ENCODE data around the gene SNX22. TPM values are rescaled to one million over a fixed set of nuclear protein-coding genes. Genes with fewer than 3 reads are reported as not detected.

The SNX22 gene
- total RNA-seq, 6 donors from 2014 or later = 9.6 to 44.0 (median 24.8) TPM

- WGBS, 2 donors = 27 to 58% methylated on average over 9 to 25 of the region's 27 CpGs
- H3K4me1 ChIP-seq = peaks cover 28 to 39% (median 35%) of the 10 kb centered on the region in 4 donors
- H3K27ac ChIP-seq = peak overlapping the region in 2 of 4 donors; percentile 47 to 53
- H3K36me3 ChIP-seq = peaks cover 21 to 40% (median 30%) of the 10 kb centered on the region in 4 donors
- peak overlapping the region in 3 of 4 donors; percentile 54 to 68 (median 55) for H3K4me3 ChIP-seq
- TF ChIP-seq EP300 (IDR thresholded peaks at IDR 0.05) (no peak), CTCF (IDR thresholded peaks at IDR 0.05) (no peak), POLR2AphosphoS5 (IDR thresholded peaks at IDR 0.05) (no peak), POLR2A (IDR thresholded peaks at IDR 0.05) (no peak)
- H3K27me3 ChIP-seq = peaks cover 0 to 19% (median 10%) of the 10 kb centered on the region in 4 donors
- ATAC-seq (ENCODE audit: low FRiP score in 2 of 2) (peak; percentile 3 to 6), DNase-seq (peak in 1 of 2 donors; percentile 56)
- no peaks in the 10 kb centered on the region for H3K9me3 ChIP-seq
These were observed 1.2 kb downstream of the SNX22 start for GRCh38 chr15:64152507-64153387.

- Histone ChIP-seq H3K4me3 (peak overlapping the region in 2 of 4 donors; percentile 55 to 68), H3K36me3 (peaks cover 31 to 50% (median 39%) of the 10 kb centered on the region in 4 donors), H3K27ac (peak overlapping the region in 2 of 4 donors; percentile 12 to 25), H3K4me1 (peaks cover 28 to 41% (median 35%) of the 10 kb centered on the region in 4 donors), H3K27me3 (peaks cover 0 to 19% (median 10%) of the 10 kb centered on the region in 4 donors), H3K9me3 (no peaks in the 10 kb centered on the region)
- peak; percentile 92 to 96 for ATAC-seq (ENCODE audit: low FRiP score in 2 of 2)
- 23 to 46% methylated on average over 7 to 12 of the region's 12 CpGs for WGBS, 2 donors
- TF ChIP-seq CTCF (IDR thresholded peaks at IDR 0.05) (peak; percentile 95 to 99 (median 97)), EP300 (IDR thresholded peaks at IDR 0.05) (no peak), POLR2A (IDR thresholded peaks at IDR 0.05) (no peak), POLR2AphosphoS5 (IDR thresholded peaks at IDR 0.05) (peak in 1 of 2 donors; percentile 10)
- DNase-seq = peak; percentile 93 to 94
These were observed 2.2 kb downstream of the SNX22 start for GRCh38 chr15:64153480-64154367.

- Histone ChIP-seq H3K4me3 (no peak overlapping the region), H3K36me3 (peaks cover 53 to 73% (median 63%) of the 10 kb centered on the region in 4 donors), H3K27me3 (peaks cover 0 to 19% (median 10%) of the 10 kb centered on the region in 4 donors), H3K9me3 (no peaks in the 10 kb centered on the region), H3K4me1 (peaks cover 38 to 52% (median 50%) of the 10 kb centered on the region in 4 donors), H3K27ac (no peak overlapping the region)
- ATAC-seq (ENCODE audit: low FRiP score in 2 of 2) (no peak), DNase-seq (peak in 1 of 2 donors; percentile 47)
- TF ChIP-seq CTCF (IDR thresholded peaks at IDR 0.05) (no peak), POLR2A (IDR thresholded peaks at IDR 0.05) (no peak), EP300 (IDR thresholded peaks at IDR 0.05) (no peak), POLR2AphosphoS5 (IDR thresholded peaks at IDR 0.05) (no peak)
- 89 to 92% methylated on average over 14 to 15 of the region's 15 CpGs for WGBS, 2 donors
These were observed 4.5 kb downstream of the SNX22 start for GRCh38 chr15:64155802-64156651.

Data from upper lobe of left lung (tissue), 6 donors.